CD1c-positive myeloid dendritic cell (primary cell): ENCODE data around the gene AOPEP.

Experiments used
- DNase-seq: peaks from one replicate; pipeline ENCODE4 v3.0.0-alpha.2; 2016; ENCODE audit errors: extremely low spot score

AOPEP gene

DNA sequence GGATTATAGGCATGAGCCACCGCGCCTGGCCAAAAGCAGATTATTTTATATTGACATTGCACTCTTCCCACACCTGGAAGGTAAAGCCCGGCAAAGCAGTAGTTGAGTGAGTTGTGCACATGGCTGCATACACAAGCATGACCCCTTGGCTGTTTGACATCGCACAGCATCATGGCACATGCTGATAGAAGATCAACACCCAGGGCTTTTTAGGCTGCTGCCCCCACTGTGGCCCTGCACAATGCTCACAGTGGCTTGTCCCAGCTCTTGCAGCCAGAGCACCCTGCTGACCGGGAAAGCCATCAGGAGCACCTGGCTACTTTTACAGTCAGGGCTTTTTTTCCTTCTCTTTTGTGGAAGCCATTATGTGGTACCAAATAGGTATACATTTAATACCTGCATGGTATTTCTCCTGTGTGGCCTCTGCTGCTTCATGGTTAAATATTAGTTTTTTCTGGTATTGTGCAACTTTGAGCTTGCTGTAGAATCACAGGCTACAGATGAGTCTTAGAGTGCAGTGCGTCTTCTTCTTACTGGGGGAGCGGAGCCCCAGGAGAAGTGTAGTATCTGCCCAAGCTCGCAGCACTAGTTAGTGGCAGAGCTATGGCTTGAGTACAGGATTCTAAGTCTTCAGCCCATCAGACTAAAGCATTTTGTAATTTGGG lies 264.5 kb downstream of the AOPEP start:
- DNase-seq, result no peak

DNA sequence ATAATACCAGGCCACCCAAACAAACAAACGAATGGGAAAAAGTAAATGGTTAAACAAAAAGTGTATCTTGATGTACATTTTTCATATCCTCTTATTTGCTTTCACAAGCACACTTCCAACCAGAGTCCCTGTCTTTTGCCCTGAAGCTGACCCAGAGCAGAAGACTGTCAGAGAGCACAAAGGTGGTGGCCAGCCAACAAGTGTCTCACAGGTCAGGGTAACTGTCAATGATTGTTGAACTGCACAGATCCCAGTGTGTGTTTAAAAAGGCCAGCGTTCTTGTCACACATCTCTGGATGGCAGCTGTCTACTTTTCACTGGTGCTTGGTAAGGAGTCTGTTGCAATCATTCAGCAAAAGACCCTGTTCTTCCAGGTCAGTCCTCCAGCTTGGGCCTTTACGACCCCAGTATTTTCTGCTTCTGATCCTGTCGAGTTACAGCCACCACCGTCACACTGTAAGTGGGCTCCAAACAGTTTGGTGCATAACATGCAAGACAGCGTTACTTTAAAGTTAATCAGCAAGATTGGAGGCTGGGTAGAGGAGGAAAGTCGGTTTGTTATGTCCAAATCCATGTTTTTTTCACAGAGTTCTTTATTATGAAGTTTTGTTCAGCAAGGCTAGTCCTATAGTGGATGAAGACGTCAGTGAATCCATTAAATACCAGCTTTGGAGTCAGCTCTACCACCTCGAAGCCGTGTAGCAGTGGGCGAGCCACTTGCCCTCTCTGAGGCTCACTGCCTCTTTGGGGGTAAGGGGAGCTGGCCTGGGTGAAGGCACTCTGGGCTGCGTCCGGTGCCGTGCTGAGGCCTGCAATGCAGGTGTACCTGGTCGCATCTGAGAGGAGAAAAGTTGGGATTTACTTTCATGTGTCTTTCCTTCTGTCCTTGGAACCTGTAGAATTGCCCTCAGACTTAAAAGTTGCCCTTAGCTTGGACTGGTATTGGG lies 265.7 kb downstream of the AOPEP start:
- DNase-seq, result no peak

DNA sequence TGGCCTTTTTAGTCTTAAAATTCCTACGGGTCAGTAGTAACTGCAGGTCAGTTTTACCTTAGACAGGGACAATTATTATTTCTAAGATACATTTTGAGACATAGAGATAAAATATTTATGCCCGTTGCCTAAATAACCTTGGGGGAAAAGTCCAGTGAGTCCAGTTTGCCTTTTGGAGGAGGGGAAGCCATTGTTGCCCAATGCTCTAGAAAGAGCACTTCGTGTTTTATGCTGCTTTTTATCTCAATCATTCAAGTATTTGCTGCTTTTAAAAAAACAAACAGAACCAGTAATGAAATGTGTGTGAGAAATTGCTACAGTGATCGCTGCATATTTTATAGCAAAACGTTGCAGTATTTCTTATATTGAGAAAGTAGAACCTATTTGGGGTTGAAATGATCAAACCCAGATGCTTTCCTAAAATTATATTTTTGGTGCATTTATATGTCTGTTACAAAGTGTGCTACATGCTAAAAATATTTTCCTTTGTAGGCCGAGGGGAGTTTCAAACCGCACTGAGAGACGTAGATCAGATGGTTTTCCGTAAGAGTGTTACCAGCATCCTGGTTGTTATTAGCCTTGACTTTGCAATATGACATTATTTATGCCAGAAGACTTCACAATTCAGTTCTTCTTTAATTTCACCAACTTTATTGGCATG lies 266.8 kb downstream of the AOPEP start:
- DNase-seq, result no peak

DNA sequence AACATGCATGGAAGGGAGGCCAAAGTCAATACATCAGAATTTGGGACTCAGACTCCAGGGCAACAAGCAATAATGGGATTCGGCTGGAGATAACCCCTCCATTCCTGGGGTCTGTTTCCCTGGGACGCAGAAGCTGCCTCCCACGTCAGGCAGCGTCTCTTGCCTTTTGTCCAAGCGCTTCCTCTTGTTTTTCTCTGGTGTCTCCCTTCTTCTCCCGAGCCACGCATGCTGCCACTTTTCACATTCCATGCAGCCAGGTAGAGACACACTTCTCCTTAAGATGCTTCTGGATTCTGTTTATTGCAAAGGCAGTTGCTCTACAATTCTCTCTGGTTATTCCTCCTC lies 267.3 kb downstream of the AOPEP start:
- DNase-seq, result no peak

DNA sequence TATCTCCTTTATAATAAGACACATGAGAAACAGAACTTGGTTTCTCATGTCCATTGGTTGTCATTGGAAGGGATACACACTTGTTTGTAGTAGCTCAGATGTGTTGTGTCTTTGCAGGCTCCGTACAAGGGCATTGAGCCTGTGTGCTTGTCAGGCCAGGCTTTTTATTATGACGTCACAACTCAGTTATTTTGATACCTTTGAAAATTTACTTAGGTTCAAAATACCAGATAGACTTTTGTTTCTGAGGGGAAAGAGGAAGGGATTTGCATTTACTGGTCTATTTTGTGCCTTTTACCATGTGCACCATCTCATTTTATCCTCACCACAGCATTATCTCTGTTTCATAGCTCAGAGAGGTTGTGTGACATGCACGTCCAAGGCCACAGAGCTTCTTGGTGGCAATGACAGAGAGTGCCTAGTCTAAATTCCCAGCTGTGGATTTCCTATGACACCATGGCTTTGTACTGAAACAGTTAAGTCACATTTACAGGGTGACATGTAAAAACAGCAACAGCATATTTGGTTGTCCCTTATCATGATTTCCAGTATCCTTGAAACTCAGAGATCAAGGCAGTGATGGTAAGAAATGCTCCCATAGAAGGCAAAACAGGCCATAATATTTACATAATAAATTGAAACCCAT lies 268.7 kb downstream of the AOPEP start:
- no peak for DNase-seq

DNA sequence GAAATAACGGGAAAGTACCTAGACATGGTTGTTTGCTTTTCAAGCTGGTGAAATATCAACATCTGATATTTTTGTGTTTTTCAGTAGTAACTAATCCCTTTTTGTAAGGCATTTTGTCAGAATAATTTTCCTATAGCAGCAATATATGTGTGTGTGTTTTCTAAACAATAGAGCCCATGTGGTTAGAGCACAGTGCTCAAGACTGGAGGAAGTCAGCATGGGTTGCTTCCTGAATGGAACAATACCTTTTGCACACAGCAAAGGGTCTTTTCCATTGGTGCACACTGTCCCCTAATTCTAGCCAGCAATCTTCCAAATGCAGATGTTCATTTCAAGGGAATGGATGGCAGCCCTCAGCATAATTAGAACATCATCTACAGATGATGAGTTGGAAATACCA lies 270.1 kb downstream of the AOPEP start:
- no peak for DNase-seq

DNA sequence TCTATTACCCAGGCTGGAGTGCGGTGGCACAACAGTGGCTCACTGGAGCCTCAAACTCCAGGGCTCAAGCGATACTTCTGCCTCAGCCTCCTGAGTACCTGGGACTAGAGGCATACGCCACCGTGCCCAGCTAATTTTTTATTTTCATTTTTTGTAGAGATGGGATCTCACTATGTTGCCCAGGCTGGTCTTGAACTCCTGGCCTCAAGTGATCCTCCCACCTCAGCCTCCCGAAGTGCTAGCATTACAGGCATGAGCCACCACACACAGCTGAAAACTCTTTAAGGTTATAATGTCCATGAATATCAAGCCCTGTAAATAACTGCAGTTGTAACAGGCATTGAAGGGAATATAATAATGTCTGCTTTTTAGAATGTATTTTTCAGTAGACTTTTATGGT lies 271.2 kb downstream of the AOPEP start:
- DNase-seq, result no peak

DNA sequence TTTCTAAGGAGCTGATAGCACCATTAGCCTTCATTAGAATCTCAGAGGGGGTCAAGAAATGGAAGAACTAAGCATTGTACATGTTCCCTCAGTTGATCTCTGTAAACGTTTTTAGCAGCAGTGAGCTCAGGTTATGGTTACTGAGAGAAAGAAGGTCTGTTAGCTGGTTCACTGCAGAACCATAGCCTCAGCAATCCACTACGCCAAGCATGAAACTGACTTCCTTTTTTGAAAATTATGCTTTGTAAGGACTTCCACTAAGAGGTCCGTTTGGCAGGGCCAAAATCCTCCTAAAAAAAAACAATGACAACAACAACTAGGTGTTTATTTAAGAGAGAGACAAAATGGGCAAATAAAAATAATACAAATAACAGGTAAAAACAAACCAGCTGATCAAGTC lies 273.3 kb downstream of the AOPEP start:
- DNase-seq, result no peak

DNA sequence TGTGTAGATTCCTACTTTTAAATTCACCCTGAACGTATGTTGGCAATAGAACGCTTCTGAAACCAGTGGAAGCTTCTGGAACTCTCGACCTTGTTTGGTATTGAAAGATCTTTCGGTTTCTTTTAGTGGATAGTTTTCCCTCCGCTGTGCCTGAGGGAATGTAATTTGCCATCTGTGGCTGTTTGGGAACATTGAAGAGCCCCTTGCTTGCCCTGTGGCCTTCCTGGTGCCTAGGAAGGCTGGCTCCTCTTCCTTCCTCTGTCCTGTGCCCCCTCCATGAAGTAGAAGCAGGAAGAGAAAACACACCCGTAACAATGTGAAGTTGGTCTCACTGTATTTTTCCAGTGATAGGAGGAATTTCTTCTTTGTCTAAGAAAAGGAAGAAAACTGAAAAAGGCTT lies 274.3 kb downstream of the AOPEP start:
- DNase-seq, result no peak

DNA sequence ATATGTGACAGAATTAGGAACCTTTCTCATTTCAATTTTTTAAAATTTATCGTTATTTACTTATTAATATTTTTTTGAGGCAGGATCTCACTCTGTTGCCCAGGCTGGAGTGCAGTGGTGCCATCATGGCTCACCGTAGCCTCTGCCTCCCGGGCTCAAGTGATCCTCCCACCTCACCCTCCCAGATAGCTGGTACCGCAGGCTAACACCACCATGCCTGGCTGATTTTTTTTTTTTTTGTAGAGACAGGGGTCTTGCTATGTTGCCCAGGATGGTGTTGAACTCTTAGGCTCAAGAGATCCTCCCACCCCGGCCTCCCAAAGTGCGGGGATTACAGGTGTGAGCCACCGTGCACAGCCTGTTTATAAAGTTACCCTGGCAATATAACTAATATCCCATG lies 275.2 kb downstream of the AOPEP start:
- DNase-seq, result no peak

DNA sequence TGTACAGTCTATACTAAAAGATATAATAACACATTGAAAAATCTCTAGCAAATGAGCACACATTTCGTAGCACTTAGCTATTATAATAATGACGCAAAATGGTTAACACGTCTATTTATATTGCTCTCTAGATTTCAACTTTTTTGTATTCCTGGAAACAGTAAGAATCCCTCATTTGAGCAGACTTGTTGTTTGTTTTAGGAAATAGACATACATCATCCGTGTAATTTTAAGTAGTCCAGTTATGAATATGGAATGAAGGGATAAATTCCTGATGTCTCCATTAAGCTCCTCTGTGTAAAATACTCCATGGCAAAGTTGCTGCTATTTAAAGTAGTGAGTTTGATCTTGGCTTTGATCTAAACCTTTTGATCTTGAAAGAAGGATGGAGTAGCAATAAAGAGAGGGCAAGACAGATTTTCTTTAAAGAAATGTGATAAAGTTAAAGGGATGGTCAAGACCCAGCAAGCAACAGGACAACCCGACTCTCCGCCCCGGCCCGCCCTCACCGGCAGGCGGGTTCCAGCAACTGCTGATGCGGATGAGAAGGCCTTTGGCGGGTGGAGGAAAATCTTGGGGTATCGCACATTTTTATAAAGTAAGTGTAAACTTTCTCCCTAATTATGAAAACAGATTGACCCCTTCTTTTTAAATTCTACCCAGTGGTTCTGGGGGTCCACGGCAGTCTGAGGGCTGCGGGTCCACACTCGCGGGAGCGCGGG lies 277.4 kb downstream of the AOPEP start:
- DNase-seq, result no peak

DNA sequence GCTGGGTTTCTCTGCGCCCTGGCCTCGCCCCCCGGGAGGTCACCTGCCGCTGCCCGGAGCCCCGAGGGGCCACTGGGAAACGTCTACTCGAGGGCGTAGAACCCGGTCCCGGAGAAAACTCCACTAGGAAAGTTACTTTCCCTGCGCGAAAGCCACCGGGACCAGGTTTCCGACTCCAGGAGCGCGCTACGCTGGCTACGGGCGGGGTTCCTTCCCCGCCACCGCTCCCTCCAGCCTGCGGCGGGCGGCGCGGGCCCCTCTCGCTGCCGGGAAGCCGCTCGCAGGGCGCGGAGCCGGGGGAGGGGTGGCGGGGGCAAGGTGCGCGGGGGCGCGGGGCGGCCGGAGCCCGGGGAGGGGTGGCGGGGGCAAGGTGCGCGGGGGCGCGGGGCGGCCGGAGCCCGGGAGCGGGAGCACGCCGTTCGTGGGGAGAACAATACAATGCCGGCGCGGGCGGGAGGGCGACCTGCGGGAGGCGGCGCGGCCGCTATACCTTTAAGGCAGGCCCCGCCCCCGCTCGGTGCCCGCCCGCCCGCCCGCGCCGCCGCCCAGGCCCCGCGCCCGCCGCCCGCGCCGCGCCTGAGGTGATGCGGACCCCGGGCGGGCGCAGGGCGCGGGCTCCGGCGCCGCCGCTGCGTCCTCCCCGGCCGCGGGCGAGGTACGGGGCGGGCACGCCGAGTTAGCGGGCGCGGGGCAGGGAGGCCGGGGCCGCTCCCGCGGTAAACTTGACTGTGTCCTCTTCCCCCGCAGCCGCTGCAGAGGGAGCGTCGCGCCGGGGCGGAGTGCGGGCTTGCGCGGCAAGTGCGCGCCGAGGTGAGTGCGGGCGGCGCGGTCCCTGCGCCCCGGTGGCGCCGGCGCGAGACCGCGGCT lies 278.1 kb downstream of the AOPEP start:
- peak; percentile 10 for DNase-seq

DNA sequence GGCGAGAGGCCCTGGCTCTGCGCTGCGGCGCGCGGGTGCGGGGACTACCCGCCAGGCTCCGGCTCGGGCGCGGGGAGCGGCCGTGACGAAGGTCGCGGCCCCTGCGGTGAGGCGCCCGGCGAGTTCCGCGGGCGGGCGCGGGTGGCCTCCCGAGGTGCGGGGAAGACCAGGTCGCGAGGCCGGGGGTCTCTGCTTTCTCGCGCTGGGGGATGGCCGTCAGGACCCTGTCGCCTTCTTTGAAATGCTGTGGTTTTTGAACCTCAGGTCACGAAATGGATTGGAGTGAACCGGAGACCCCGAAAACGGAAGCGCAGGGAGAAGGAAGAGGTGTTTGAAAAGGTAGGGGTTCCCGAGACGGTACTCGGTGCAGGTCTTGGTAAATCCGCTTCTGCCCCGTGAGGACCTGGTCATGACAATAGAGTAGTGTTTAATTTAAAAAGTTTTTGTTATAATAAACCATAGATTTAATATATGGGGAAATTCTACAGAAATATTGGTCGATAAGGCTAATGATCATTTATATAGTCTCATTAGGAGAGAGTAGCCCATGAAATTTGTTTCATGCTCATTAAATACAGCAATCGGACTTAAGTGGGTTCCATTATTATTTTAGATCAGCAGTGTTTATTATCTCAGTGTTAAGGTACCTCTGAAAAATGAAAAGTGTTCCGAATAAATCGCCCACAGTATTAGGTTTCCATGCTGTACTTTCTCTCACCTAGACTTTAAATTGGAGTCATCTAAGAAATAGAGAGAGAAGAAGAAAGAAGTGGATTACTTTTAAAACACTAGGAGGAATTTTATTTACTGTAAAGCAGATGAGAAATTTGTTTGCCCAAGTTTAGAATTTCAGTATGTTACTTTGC lies 279.0 kb downstream of the AOPEP start:
- DNase-seq, result no peak

DNA sequence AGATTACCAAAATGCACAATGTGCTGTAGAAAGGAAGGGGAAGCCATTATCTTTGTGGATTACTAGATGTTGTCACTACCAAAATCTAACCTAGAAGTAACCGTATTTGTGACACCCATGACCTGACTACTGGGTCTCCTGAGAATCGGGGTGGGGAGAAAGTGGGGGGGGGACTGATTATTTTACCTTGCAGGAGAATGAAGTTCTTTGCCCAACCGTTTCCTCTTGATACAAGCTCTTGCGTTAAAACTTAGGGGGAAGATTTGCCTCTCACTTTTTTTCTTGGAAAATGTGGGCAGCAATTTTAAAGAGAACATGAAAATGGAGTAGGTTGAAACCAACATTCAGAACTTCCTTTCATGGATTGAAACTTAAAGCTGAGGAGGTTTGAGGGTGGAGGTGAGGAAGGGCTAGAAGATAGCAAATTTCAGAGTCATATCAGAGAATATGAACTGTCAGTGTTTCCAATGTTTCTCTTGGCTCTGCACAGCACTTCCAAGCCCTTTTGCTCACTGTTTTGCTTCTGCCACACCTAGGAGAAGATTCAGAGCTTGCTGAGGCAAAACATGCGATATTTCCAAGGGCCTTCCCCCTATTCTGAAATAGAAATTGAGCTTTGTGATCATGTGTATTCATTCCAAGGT lies 280.8 kb downstream of the AOPEP start:
- no peak for DNase-seq

DNA sequence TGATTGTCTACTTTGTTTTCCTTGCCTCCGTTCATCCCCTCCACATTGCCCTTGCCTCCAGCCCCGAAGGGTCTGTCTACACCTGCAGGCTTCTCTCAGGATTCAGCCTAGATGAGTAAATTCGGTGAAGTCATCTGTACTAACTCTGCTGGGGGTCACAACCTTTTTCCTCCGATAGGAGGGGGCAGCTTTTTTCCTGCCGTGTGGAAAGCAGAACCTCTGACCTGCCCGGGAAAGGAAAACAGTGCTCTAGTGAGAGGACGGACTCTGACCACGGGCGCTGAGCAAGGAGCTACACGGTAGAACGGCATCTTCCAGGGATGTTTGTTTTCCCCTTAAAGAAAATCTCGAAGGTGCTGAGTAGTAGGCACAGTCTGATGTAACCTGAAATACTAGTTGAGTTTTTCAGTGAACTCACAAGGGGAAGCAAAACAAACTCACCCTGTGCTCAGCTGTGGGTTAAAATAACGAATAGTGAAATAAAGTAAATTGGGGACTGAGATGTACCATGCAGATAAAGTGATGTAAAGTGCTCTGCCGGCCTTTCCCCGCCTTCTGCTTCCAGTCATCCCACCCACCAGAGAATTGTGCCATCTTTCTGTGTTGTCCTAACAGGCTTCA lies 281.8 kb downstream of the AOPEP start:
- DNase-seq, result no peak

DNA sequence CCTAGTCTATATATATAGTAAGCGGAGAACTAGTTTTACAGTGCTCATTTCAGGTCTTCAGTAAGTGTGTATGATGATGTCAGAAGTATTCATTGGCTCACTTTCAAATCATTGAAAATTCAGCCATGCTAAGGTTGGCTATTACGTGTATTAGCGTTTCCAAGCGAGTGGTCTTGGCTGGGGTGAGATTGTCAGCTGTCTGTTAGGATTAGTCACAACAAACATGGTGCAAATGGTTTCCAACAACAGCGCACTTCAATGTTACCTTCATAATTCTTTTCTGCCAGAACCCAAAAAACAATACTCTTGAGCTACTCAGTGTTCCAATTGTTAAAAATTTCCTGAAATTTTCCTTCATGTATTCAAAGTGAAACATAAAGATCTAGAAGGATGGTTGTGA lies 283.0 kb downstream of the AOPEP start:
- no peak for DNase-seq

DNA sequence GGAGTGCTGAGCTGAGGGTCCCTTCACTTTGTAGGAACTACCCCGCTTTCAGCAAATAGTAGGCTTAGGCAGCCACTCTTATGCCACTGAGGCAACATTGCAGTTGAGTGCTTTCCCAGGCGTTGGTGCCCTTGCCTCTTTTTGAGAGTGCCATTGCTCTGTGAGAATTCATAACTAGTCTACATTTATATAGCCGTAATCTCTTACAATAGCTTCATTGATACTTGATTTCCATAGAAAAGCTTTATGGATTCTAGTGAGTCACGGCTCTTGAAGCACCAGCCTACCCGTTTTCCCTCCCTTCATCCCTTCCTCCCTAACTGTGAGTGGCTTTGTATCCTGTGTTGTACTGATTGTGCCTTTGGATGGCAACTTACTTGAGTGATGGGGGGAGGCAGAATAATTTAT lies 283.9 kb downstream of the AOPEP start:
- DNase-seq, result no peak

DNA sequence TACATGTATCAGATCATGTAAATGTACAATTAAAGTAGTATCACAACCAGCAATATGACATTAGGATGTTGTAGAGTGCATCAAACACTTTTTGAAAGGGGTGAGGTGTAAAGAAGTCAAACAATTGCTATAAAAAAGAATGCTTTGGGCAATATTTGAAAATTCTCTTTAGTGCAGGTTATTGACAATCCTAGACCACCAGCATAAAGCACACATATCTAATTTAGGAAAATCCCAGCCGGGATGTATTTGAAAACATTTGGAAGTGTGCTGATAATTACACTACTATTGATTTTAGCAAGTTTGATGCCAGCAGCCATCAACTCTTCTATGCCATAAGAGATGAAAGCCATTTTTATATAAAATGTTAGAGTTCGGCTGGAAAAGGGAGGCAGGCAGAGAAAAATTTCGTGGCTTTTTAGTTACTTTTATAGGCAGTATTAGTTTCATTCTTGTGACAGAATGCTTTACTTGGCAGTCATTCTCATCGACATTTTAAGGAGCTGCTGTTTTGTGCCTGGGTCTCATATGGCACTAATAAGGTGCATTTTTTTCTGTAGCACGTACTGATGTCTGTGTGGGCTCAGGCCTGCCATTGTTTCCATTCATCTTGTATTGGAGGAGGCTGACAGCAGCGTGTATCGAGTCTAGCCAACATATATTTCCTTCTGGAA lies 285.7 kb downstream of the AOPEP start:
- no peak for DNase-seq
